ENCODE measurements around the gene VTI1A. TPM values are rescaled to one million over a fixed set of nuclear protein-coding genes. Genes with fewer than 3 reads are reported as not detected.

The VTI1A gene
- total and polyA plus RNA-seq, 2 of the 13 experiments (the other 11 are each of a cell fraction or from before 2014, with no cell fraction given): 11.7 to 32.7 TPM

DNA sequence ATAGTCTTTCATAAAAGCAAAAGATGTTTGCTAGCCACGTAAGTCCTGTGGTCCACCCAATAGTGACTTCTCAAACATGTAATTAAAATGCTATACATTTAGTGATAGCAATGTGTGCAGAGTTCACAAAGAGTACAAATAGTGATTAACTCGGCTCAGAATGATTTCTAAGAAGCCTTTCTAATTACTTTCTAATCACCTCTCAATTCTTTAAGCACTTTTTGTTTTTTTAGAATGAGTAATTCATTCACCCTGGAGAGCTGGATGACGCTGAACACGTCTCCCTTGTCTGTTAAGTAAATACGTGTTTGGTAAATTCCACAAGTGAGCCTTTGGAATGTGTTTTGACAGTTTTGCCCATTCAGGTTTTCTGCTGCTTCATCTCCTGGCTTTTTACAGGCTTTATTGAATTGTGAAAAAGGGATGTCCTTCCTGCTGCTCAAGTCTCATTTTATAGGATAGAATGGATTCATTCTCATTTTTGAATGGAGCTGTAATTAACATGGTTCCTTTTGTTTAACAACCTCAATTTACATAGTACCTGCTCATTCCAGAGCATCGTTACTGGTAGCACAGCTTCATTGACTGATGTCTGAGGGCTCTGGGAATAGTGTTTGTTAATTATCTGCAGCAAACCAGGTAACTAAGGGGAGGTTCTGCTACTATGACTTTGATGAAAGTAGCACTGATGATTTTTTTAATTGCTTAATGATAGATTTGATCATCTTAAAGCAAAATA is 212.1 kb downstream of the VTI1A start (continued):
- TF ChIP-seq, protein P1, sequence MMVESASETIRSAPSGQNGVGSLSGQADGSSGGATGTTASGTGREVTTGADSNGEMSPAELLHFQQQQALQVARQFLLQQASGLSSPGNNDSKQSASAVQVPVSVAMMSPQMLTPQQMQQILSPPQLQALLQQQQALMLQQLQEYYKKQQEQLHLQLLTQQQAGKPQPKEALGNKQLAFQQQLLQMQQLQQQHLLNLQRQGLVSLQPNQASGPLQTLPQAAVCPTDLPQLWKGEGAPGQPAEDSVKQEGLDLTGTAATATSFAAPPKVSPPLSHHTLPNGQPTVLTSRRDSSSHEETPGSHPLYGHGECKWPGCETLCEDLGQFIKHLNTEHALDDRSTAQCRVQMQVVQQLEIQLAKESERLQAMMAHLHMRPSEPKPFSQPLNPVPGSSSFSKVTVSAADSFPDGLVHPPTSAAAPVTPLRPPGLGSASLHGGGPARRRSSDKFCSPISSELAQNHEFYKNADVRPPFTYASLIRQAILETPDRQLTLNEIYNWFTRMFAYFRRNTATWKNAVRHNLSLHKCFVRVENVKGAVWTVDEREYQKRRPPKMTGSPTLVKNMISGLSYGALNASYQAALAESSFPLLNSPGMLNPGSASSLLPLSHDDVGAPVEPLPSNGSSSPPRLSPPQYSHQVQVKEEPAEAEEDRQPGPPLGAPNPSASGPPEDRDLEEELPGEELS (CRISPR knock-in tag; IDR thresholded peaks at IDR 0.05): peak; percentile 91
- TF ChIP-seq TGIF2 (CRISPR knock-in tag; IDR thresholded peaks at IDR 0.05): peak; percentile 47; the same call in 1 of the 2 replicates
- TF ChIP-seq, protein P2, sequence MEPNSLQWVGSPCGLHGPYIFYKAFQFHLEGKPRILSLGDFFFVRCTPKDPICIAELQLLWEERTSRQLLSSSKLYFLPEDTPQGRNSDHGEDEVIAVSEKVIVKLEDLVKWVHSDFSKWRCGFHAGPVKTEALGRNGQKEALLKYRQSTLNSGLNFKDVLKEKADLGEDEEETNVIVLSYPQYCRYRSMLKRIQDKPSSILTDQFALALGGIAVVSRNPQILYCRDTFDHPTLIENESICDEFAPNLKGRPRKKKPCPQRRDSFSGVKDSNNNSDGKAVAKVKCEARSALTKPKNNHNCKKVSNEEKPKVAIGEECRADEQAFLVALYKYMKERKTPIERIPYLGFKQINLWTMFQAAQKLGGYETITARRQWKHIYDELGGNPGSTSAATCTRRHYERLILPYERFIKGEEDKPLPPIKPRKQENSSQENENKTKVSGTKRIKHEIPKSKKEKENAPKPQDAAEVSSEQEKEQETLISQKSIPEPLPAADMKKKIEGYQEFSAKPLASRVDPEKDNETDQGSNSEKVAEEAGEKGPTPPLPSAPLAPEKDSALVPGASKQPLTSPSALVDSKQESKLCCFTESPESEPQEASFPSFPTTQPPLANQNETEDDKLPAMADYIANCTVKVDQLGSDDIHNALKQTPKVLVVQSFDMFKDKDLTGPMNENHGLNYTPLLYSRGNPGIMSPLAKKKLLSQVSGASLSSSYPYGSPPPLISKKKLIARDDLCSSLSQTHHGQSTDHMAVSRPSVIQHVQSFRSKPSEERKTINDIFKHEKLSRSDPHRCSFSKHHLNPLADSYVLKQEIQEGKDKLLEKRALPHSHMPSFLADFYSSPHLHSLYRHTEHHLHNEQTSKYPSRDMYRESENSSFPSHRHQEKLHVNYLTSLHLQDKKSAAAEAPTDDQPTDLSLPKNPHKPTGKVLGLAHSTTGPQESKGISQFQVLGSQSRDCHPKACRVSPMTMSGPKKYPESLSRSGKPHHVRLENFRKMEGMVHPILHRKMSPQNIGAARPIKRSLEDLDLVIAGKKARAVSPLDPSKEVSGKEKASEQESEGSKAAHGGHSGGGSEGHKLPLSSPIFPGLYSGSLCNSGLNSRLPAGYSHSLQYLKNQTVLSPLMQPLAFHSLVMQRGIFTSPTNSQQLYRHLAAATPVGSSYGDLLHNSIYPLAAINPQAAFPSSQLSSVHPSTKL (CRISPR knock-in tag; IDR thresholded peaks at IDR 0.05): peak; percentile 86
- TF ChIP-seq, protein P3, sequence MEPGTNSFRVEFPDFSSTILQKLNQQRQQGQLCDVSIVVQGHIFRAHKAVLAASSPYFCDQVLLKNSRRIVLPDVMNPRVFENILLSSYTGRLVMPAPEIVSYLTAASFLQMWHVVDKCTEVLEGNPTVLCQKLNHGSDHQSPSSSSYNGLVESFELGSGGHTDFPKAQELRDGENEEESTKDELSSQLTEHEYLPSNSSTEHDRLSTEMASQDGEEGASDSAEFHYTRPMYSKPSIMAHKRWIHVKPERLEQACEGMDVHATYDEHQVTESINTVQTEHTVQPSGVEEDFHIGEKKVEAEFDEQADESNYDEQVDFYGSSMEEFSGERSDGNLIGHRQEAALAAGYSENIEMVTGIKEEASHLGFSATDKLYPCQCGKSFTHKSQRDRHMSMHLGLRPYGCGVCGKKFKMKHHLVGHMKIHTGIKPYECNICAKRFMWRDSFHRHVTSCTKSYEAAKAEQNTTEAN (CRISPR knock-in tag; conservative IDR thresholded peaks at IDR 0.05): no peak
- peak; percentile 56; the same call in 1 of the 2 replicates for TF ChIP-seq ZNF670 (CRISPR knock-in tag; IDR thresholded peaks at IDR 0.05; ENCODE audit: borderline replicate concordance)
- peak; percentile 79 for TF ChIP-seq CREM (IDR thresholded peaks at IDR 0.05)
- TF ChIP-seq CREM (CRISPR knock-in tag; IDR thresholded peaks at IDR 0.05): no peak
- TF ChIP-seq, protein P4, sequence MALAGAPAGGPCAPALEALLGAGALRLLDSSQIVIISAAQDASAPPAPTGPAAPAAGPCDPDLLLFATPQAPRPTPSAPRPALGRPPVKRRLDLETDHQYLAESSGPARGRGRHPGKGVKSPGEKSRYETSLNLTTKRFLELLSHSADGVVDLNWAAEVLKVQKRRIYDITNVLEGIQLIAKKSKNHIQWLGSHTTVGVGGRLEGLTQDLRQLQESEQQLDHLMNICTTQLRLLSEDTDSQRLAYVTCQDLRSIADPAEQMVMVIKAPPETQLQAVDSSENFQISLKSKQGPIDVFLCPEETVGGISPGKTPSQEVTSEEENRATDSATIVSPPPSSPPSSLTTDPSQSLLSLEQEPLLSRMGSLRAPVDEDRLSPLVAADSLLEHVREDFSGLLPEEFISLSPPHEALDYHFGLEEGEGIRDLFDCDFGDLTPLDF (CRISPR knock-in tag; IDR thresholded peaks at IDR 0.05): no peak
- TF ChIP-seq ZNF709 (CRISPR knock-in tag; IDR thresholded peaks at IDR 0.05): no peak
- peak; percentile 14; the same call in 1 of the 2 replicates for TF ChIP-seq THAP11 (CRISPR knock-in tag; IDR thresholded peaks at IDR 0.05)
- no peak for TF ChIP-seq SP5 (CRISPR knock-in tag; IDR thresholded peaks at IDR 0.05; ENCODE audit: borderline replicate concordance, low read depth)
- TF ChIP-seq NFE2L2 (IDR thresholded peaks at IDR 0.05; ENCODE audit: low read length): peak; percentile 38
- peak; percentile 57; the same call in 1 of the 2 replicates for TF ChIP-seq NR2F6 (IDR thresholded peaks at IDR 0.05)
- peak; percentile 31; the same call in 1 of the 2 replicates for TF ChIP-seq NR2F6 (CRISPR knock-in tag; IDR thresholded peaks at IDR 0.05)
- peak; percentile 23; the same call in 1 of the 2 replicates for TF ChIP-seq HOXA3 (CRISPR knock-in tag; IDR thresholded peaks at IDR 0.05)
- no peak for TF ChIP-seq ZNF7 (CRISPR knock-in tag; IDR thresholded peaks at IDR 0.05)
- peak; percentile 97 for TF ChIP-seq TEAD3 (CRISPR knock-in tag; optimal IDR thresholded peaks at IDR 0.05; ENCODE audit: borderline replicate concordance)
- TF ChIP-seq HDAC2 (CRISPR knock-in tag; IDR thresholded peaks at IDR 0.05): peak; percentile 64
- peak; percentile 59; the same call in 1 of the 2 replicates for TF ChIP-seq DPF2 (CRISPR knock-in tag; IDR thresholded peaks at IDR 0.05; ENCODE audit: borderline replicate concordance, low read depth)
- 0 out of 2 replicates have a peak, but pooled peaks have one; percentile 25 for TF ChIP-seq JUN (CRISPR knock-in tag; IDR thresholded peaks at IDR 0.05)
- TF ChIP-seq ZNF33B (CRISPR knock-in tag; IDR thresholded peaks at IDR 0.05): no peak

Data from HepG2 (cell line).